ENCODE measurements around the gene MCOLN1. TPM values are rescaled to one million over a fixed set of nuclear protein-coding genes. Genes with fewer than 3 reads are reported as not detected.
A peak's percentile ranks its signal among the peaks of the same experiment; 100 is the strongest.

Gene MCOLN1
- total and polyA plus RNA-seq, 2 of the 4 experiments (the other 2 are of a cell fraction): 3.4 to 19.6 TPM

- no peaks in the 10 kb centered on the region for H3K27me3 ChIP-seq (ENCODE audit: control insufficient read depth, insufficient read depth, low read length)
- no peak for ATAC-seq (ENCODE audit: low read depth)
- H3K9me1 ChIP-seq (ENCODE audit: insufficient read depth, low read length): no peaks in the 10 kb centered on the region
- no peak overlapping the region for H2BK20ac ChIP-seq (ENCODE audit: low read depth, low read length)
- no CpG with 5 or more reads among the region's 5 CpGs for WGBS, 2 experiments (ENCODE audit: extremely low coverage in 2 of 2, insufficient read length in 1 of 2)
- CTCF ChIA-PET: interaction anchor here (4.8 kb wide), 1 partner anchor 235 kb away, joined by 53 read pairs; no protein-coding TSS in a partner anchor
- no peaks in the 10 kb centered on the region for H3K4me1 ChIP-seq (ENCODE audit: control insufficient read depth, insufficient read depth, low read length)
- no peak for DNase-seq
- H4K91ac ChIP-seq (ENCODE audit: insufficient read depth, low read depth, low read length): no peak overlapping the region
- no peak overlapping the region for H2BK15ac ChIP-seq (ENCODE audit: low read depth, low read length)
- H2BK5ac ChIP-seq (ENCODE audit: low read depth, low read length, poor library complexity, severe bottlenecking): no peak overlapping the region
- no peak overlapping the region for H4K8ac ChIP-seq (ENCODE audit: low read depth in 2 of 2, low read length in 2 of 2)
- intact Hi-C loops (cut with micrococcal nuclease) (no loop called here), dilution Hi-C loops (cut with HindIII; ENCODE audit: low sequenced_read_pairs, unreplicated experiment) (no loop called here), in situ Hi-C loops (cut with MboI; ENCODE audit: low sequenced_read_pairs) (loop anchor here (5.0 kb wide), 1 partner anchor 237 kb away; no protein-coding TSS in a partner anchor)
- H3K36me3 ChIP-seq (ENCODE audit: control insufficient read depth, insufficient read depth, low read length): peaks cover 11% of the 10 kb centered on the region; the same call in 1 of the 2 replicates
- H3K9ac ChIP-seq (ENCODE audit: low read depth, low read length): no peak overlapping the region
- H4K5ac ChIP-seq (ENCODE audit: low read depth, low read length): no peak overlapping the region
- POLR2A ChIA-PET (ENCODE audit: unreplicated experiment): interaction anchor here (0.7 kb wide), 1 partner anchor 116 kb away, joined by 4 read pairs; the partner anchor contains the start of gene TRAPPC5
- no peak overlapping the region for H2AK9ac ChIP-seq (replicated peaks; ENCODE audit: low read depth, low read length, poor library complexity)
- no peak overlapping the region for H3K23ac ChIP-seq (ENCODE audit: low read depth, low read length)
- no peak overlapping the region for H3K4ac ChIP-seq (ENCODE audit: low read depth, low read length)
- no peak overlapping the region for H2AK5ac ChIP-seq (ENCODE audit: low read depth, low read length)
- BruUV-seq (replicated peaks): no TSS peak
- H3K18ac ChIP-seq (ENCODE audit: low read depth, low read length): no peak overlapping the region
- H3K4me2 ChIP-seq (ENCODE audit: low read depth, low read length): no peak overlapping the region
- TF ChIP-seq USF2 (IDR thresholded peaks at IDR 0.05; ENCODE audit: low read depth, low read length): peak; percentile 63; the same call in 1 of the 2 replicates
- no peak for TF ChIP-seq RFX5 (IDR thresholded peaks at IDR 0.05; ENCODE audit: low read depth, low read length)
- TF ChIP-seq CEBPB (IDR thresholded peaks at IDR 0.05; ENCODE audit: low read depth, low read length): peak; percentile 87
- no peak for TF ChIP-seq CTCF (conservative IDR thresholded peaks at IDR 0.05; ENCODE audit: low read depth, low read length)
- no peaks in the 10 kb centered on the region for H4K20me1 ChIP-seq (ENCODE audit: insufficient read depth, low read length)
- no peak overlapping the region for H2AFZ ChIP-seq (replicated peaks; ENCODE audit: low read length, poor library complexity)
- H3K56ac ChIP-seq (ENCODE audit: extremely low read depth, insufficient read depth, low read length): no peak overlapping the region
- no peak overlapping the region for H3K27ac ChIP-seq (ENCODE audit: insufficient read depth, low read length)
- H3K4me3 ChIP-seq (ENCODE audit: insufficient read depth, low read depth, low read length): no peak overlapping the region
- H2BK120ac ChIP-seq (ENCODE audit: low read depth, low read length): no peak overlapping the region
- no peak overlapping the region for H3K14ac ChIP-seq (replicated peaks; ENCODE audit: low read depth, low read length)
- no peaks in the 10 kb centered on the region for H3K9me3 ChIP-seq (ENCODE audit: control insufficient read depth, insufficient read depth, low read length)
- H3K79me1 ChIP-seq (ENCODE audit: low read depth in 1 of 2, low read length in 2 of 2): no peaks in the 10 kb centered on the region
These were observed 42.9 kb downstream of the MCOLN1 start for GRCh38 chr19:7565332-7565731.

All from IMR-90 (cell line).